ENCODE data around the gene ATP8B1.
"Not testable (repeated sequence)": the region's sequence is repeated elsewhere in the genome, so short reads cannot be mapped to it uniquely, and the experiment has no call there.

The ATP8B1 gene

DNA sequence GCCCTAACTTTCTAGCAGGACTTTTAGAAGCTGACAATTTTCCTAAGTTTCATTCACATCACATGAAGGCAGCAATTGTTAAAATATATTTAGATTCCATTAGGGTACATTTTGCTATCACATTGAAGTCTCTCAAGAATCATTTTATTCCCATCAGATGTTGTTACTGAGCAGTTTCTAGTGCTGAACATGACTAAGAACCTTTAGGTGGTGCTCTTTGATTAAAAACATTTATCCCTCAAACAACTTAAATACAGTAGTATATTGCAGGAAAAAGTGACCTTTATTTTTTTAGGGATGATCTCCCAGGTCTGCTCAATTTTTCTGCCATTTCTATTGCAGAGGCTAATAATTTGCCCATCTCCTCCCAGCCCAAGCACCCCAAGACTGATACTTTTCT, 158.6 kb downstream of the ATP8B1 start:
- Mint-ChIP-seq H3K4me3 (no peak overlapping the region), H3K27me3 (no peaks in the 10 kb centered on the region), H3K4me1 (no peaks in the 10 kb centered on the region), H3K9me3 (peaks cover 3% of the 10 kb centered on the region), H3K36me3 (peaks cover 19% of the 10 kb centered on the region), H3K27ac (no peak overlapping the region)
- no peak for DNase-seq
- CTCF ChIA-PET: no interaction called here

DNA sequence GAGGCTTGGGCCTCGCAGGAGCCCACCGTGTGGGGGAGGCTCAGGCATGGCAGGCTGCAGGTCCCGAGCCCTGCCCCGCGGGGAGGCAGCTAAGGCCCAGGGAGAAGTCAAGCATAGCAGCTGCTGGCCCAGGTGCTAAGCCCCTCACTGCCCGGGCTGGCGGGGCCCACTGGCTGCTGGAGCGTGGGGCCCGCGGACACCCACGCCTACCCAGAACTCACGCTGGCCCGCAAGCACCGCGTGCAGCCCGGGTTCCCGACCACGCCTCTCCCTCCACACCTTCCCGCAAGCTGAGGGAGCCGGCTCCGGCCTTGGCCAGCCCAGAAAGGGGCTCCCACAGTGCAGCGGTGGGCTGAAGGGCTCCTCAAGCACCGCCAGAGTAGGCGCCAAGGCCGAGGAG, 159.4 kb downstream of the ATP8B1 start:
- H3K9me3 Mint-ChIP-seq, CTCF ChIA-PET, H3K4me3 Mint-ChIP-seq, H3K27me3 Mint-ChIP-seq, H3K4me1 Mint-ChIP-seq, DNase-seq, H3K27ac Mint-ChIP-seq: not testable (repeated sequence)
- peaks cover 19% of the 10 kb centered on the region for H3K36me3 Mint-ChIP-seq

DNA sequence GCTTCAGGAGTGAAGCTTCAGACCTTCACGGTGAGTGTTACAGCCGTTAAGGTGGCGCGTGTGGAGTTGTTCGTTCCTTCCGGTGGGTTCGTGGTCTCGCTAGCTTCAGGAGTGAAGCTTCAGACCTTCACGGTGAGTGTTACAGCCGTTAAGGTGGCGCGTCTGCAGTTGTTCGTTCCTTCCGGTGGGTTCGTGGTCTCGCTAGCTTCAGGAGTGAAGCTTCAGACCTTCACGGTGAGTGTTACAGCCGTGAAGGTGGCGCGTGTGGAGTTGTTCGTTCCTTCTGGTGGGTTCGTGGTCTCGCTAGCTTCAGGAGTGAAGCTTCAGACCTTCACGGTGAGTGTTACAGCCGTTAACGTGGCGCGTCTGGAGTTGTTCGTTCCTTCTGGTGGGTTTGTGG, 160.7 kb downstream of the ATP8B1 start:
- H3K27me3 Mint-ChIP-seq, CTCF ChIA-PET, H3K4me3 Mint-ChIP-seq, H3K4me1 Mint-ChIP-seq, H3K9me3 Mint-ChIP-seq, H3K27ac Mint-ChIP-seq, DNase-seq: not testable (repeated sequence)
- H3K36me3 Mint-ChIP-seq: peaks cover 19% of the 10 kb centered on the region

DNA sequence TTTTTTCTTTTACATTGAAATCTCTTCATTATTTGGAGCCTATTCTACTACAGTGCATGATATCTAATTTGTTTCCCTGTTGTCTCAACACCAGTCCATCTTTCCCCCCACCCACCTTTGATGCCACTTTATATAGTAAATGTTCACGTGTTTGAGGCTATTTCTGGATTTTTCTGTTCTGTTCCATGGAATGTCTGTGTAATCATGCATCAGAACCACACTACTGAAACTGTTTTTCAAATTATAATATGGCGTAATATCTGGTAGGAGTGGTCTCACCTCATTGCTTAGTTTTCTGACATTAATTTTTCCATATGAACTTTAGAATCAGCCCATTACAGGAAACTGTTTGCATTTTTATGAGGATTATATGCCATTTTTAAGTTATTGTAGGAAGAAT, 162.4 kb downstream of the ATP8B1 start:
- no peak for DNase-seq
- Mint-ChIP-seq H3K9me3 (peaks cover 3% of the 10 kb centered on the region), H3K4me1 (no peaks in the 10 kb centered on the region), H3K36me3 (peaks cover 19% of the 10 kb centered on the region), H3K4me3 (no peak overlapping the region), H3K27me3 (no peaks in the 10 kb centered on the region), H3K27ac (no peak overlapping the region)
- CTCF ChIA-PET: no interaction called here

DNA sequence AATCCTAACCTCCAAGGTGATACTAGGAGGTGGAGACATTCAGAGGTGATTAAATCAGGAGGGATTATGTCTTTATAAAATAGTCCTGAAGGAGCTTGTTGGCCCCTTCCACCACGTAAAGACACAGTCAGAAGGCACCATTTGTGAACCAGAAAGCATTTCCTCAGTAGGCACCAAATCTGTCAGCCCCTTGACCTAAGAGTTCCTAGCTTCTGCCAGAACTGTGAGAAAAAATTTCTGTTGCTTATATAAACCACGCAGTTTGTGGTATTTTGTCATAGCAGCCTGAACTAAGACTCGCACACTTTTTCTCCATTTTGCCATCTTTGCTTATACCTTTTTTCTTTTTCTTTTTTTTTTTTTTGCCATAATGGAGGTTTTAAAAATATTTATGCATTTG, 162.9 kb downstream of the ATP8B1 start:
- H3K27ac Mint-ChIP-seq: no peak overlapping the region
- H3K36me3 Mint-ChIP-seq: peaks cover 19% of the 10 kb centered on the region

DNA sequence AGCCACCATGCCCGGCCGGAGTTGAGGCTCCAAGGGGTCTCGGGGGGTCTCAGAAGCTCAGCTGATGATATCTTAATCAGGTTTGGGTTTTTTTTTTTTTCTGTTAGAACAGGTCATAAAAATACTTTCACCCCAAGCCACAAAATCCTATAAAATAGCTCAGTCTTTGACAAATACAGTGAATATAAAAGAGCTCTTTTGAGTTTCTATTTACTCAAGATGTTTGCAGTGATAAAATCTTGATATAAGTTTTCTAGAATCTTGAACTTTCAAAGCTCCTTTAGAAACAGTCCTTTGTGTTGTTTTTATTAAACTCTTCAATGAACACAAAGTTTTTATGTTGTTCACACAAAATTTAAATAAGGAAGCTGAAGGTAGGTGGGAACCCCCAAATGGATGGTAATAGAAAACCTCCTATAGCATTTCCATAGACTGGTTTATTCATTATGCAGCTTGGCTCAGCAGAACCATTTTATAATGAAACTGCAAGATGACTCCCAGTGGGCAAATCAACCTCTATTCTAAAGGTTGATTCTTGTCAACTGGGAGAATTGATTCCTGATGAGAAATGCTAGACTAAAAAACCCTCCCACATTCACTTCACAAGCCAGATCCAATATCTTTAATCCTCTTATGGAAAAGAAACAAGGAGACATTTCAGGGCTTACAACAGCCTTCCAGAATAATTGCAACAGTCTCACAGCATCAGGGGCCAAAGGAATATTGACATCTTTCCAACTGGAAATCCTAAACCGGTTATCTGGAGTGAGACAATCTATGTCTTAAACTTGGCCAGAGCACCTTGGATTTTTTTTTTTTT, 167.9 kb downstream of the ATP8B1 start:
- Mint-ChIP-seq H3K36me3 (peaks cover 3% of the 10 kb centered on the region), H3K27me3 (peaks cover 1% of the 10 kb centered on the region)
- CTCF ChIA-PET: interaction anchor here (1.1 kb wide), 1 partner anchor 13 kb away, joined by 3 read pairs; no protein-coding TSS in a partner anchor

More for the DNA sequence above, 162.9 kb downstream of the ATP8B1 start:
- peaks cover 3% of the 10 kb centered on the region for H3K9me3 Mint-ChIP-seq
- H3K4me3 Mint-ChIP-seq: no peak overlapping the region
- no peaks in the 10 kb centered on the region for H3K27me3 Mint-ChIP-seq
- no peaks in the 10 kb centered on the region for H3K4me1 Mint-ChIP-seq
- CTCF ChIA-PET: no interaction called here
- no peak for DNase-seq

DNA sequence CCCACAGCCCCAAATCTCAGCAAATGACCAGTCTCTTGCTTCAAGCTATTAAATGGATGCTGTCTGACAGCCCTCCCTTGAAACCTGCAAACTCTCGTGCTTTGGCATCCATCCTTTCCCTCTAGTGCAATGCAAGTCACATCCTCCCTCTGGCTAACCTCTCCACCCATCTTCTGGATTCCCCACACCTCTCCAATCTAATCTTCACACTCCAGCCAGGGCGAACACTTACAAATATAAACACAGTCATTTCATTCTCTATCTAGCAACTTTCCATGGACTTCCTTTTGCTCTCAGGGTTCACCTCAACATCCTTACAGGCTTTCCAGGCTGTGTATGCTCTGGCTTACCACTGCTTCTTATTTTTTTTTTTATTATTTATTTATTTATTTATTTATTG, 171.4 kb downstream of the ATP8B1 start:
- Mint-ChIP-seq H3K27ac (no peak overlapping the region), H3K27me3 (peaks cover 5% of the 10 kb centered on the region), H3K4me3 (peak overlapping the region; percentile 95), H3K9me3 (no peaks in the 10 kb centered on the region), H3K36me3 (peaks cover 3% of the 10 kb centered on the region), H3K4me1 (peaks cover 16% of the 10 kb centered on the region)
- CTCF ChIA-PET: interaction anchor here (0.9 to 2.2 kb wide), 2 partner anchors 227 to 250 kb away, joined by 4 to 7 read pairs; no protein-coding TSS in a partner anchor
- DNase-seq: no peak

More for the DNA sequence above, 167.9 kb downstream of the ATP8B1 start:
- Mint-ChIP-seq H3K9me3 (no peaks in the 10 kb centered on the region), H3K4me3 (no peak overlapping the region), H3K4me1 (peaks cover 12% of the 10 kb centered on the region), H3K27ac (no peak overlapping the region)
- DNase-seq: no peak

DNA sequence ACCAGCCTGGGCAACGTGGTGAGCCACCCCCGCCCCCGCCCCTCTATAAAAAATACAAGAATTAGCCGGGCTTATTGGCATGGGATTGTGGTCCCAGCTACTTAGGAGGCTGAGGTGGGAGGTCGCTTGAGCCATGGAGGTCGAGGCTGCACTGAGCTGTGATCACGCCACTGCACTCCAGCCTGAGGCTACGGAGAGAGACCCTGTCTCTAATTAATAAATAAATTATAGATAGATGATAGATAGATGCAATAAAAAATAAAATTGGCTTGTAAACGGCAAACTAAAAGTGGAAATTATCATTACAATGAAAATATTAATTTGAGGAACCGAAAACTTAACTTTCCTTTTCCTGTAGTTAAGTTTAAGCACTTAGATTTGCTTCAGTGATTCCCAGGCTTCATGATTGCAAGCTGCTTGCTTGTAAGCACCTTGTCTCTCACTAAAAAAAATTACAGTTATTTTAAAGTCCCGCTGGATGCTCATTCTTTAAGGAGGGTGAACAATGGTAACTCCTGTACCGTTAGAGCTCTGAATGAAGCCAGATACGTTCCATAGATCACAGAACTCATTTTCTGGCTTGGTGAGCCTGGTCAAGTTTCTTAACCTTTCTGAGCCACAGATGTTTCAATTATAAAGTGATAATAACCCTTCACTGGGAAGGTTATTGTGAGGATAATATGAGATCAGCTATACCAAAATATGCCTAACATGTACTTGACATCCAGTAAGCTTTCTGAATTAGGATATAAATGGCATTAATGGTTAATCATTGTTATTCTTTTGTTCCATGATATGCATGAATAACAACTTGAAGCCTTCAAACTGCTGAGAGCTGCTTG, 172.1 kb downstream of the ATP8B1 start:
- Mint-ChIP-seq H3K4me1 (peaks cover 16% of the 10 kb centered on the region), H3K36me3 (peaks cover 3% of the 10 kb centered on the region), H3K9me3 (no peaks in the 10 kb centered on the region), H3K27me3 (peaks cover 5% of the 10 kb centered on the region), H3K27ac (peak overlapping the region; percentile 92), H3K4me3 (peak overlapping the region; percentile 95)
- DNase-seq: no peak
- CTCF ChIA-PET: interaction anchor here (0.7 to 2.2 kb wide), 3 partner anchors 68 to 251 kb away, joined by 3 to 7 read pairs (median 4); no protein-coding TSS in a partner anchor

DNA sequence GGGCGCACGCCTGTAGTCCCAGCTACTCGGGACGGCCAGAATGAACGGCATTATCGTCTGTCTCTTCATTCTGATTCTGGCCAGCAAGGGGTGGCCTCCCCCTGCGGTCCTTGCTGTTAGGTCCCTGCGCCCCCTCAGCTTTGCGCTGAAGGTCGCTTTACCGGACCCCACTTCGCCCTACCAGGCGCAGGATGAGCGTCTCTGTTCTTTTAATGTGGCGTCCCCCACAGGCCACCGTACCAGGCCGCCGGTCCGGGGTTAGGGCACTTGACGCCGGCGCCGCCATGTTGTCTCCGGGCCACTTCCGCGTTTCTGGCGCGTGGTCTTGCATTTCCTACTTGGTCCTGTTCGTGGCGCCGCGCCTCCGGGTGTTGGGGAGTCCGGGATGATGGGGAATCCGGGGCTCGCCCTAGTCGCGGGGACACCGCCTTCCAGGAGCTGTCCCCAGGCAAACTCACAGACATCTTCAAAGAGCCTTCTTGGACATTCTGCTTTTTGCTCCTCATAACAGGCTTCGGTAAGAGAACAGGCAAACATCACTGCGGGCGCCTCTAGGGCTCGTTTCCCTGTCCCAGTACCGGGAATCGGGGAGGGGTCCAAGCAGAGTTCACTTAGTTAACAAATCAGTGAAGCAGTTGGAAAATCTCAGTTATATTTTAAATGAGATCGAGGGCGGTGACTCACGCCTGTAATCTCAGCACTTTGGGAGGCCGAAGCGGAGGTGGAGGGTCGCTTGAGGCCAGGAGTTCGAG, 172.9 kb downstream of the ATP8B1 start:
- no peaks in the 10 kb centered on the region for H3K9me3 Mint-ChIP-seq
- H3K4me3 Mint-ChIP-seq: peak overlapping the region; percentile 95
- H3K27ac Mint-ChIP-seq: peak overlapping the region; percentile 92
- CTCF ChIA-PET: interaction anchor here (2.2 kb wide), 1 partner anchor 252 kb away, joined by 7 read pairs; no protein-coding TSS in a partner anchor
- peaks cover 5% of the 10 kb centered on the region for H3K27me3 Mint-ChIP-seq
- peaks cover 3% of the 10 kb centered on the region for H3K36me3 Mint-ChIP-seq
- DNase-seq: peak; percentile 96
- peaks cover 16% of the 10 kb centered on the region for H3K4me1 Mint-ChIP-seq

DNA sequence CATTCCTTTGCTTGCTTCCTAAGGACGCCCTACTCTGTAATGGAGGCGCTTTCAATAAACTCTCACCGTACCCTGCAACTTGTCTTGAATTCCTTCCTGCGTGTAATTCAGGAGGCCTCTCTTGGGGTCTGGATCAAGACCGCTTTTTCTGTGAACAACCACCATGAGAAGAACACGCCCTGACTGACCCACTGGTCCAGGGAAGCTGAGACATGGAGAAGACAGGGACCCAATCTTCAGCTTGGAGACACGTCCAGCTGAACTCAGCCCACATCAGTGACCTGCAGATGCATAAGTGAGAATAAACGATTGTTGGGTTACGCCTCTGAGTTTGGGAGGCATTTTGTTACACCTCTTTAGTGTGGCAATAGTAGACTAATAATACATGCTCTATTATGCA, 173.7 kb downstream of the ATP8B1 start:
- no peak for DNase-seq
- CTCF ChIA-PET: interaction anchor here (2.2 kb wide), 1 partner anchor 253 kb away, joined by 7 read pairs; no protein-coding TSS in a partner anchor
- Mint-ChIP-seq H3K4me3 (peak overlapping the region; percentile 95), H3K27me3 (peaks cover 5% of the 10 kb centered on the region), H3K36me3 (peaks cover 3% of the 10 kb centered on the region), H3K27ac (peak overlapping the region; percentile 42), H3K9me3 (no peaks in the 10 kb centered on the region), H3K4me1 (peaks cover 16% of the 10 kb centered on the region)

DNA sequence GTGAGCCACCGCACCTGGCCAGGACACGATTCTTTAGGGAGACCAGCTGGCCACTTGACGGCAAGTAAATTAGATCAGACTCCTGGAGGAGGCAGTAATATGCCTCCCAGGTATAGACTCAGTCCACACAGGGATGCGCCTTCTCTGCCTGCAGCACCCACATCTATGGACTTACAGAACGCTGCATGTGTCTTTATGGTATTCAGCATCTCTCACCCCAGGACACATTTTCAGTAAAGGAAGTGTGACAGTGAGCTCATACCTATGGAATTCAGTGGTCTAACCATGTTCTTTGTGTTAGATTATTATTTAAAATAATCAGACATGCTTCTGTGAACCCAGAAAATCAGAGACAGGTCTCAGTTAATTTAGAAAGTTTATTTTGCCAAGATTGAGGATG, 175.6 kb downstream of the ATP8B1 start:
- Mint-ChIP-seq H3K4me1 (peaks cover 18% of the 10 kb centered on the region), H3K9me3 (no peaks in the 10 kb centered on the region), H3K27ac (no peak overlapping the region), H3K36me3 (peaks cover 3% of the 10 kb centered on the region), H3K4me3 (no peak overlapping the region), H3K27me3 (peaks cover 5% of the 10 kb centered on the region)
- CTCF ChIA-PET: no interaction called here
- DNase-seq: no peak

DNA sequence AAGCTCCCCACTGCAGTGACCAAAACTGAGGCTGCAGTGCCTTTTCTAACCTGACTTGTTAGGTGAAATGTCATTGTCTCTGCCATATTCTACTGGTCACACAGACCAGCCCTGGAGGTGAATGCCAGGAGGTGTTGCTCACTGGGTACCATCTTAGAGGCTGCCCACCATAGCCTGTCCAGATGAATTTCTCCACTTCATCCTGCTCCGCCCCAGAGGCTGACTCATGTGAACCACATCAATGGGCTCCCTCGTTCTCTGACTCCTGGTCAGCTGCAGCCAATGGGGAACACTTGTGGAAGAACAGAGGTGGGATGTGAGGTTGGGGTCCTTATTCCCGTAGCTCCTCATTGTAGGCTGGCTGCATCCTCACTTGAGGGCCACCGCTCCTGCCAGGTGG, 178.1 kb downstream of the ATP8B1 start:
- H3K27ac Mint-ChIP-seq: no peak overlapping the region
- H3K4me1 Mint-ChIP-seq: peaks cover 23% of the 10 kb centered on the region
- no peak overlapping the region for H3K4me3 Mint-ChIP-seq

DNA sequence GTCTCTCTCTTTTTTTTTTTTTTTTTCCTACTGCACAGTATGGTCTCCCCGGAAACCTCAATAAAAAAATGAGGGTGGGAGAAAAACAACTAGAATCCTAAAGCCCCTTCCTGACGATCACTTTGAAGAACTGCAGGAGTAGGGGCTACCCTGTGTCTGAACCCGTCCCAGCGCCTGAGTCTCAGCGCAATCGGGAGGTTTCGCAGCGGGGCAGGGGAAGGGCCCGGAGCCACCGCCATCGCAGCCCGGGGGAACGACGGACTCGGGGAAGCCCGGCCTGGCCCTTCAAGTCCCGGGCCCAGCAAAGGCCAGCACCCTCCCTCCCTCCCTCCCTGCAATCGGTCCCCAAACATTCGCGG, 181.9 kb downstream of the ATP8B1 start:
- H3K27me3 Mint-ChIP-seq: peaks cover 6% of the 10 kb centered on the region
- DNase-seq: peak; percentile 52
- peaks cover 19% of the 10 kb centered on the region for H3K36me3 Mint-ChIP-seq
- peaks cover 38% of the 10 kb centered on the region for H3K4me1 Mint-ChIP-seq
- peak overlapping the region; percentile 99 for H3K27ac Mint-ChIP-seq
- no peaks in the 10 kb centered on the region for H3K9me3 Mint-ChIP-seq
- H3K4me3 Mint-ChIP-seq: peak overlapping the region; percentile 95
- CTCF ChIA-PET: no interaction called here

More for the DNA sequence above, 178.1 kb downstream of the ATP8B1 start:
- CTCF ChIA-PET: no interaction called here
- Mint-ChIP-seq H3K9me3 (no peaks in the 10 kb centered on the region), H3K27me3 (peaks cover 7% of the 10 kb centered on the region), H3K36me3 (peaks cover 10% of the 10 kb centered on the region)
- no peak for DNase-seq

DNA sequence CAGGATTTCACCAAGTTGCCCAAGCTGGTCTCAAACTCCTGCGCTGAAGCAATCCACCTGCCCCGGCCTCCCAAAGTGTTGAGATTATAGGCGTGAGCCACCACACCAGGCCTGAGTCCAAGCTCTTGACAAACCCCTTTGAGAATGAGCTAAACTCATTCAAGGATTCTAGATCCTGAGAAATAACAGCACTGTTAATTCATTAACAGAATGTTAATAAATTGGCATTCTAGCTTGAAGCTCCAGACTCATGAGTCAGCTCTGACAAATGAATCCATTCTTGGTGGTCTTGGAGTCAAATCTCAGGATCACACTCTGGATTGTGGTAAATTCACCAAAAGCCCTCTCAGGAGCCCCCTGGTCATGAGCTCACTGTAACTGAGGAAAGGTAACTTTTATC, 183.2 kb downstream of the ATP8B1 start:
- H3K36me3 Mint-ChIP-seq: peaks cover 25% of the 10 kb centered on the region
- no peak for DNase-seq

More for the DNA sequence above, 183.2 kb downstream of the ATP8B1 start:
- Mint-ChIP-seq H3K27ac (peak overlapping the region; percentile 99), H3K27me3 (peaks cover 6% of the 10 kb centered on the region), H3K9me3 (no peaks in the 10 kb centered on the region), H3K4me3 (peak overlapping the region; percentile 95), H3K4me1 (peaks cover 38% of the 10 kb centered on the region)
- CTCF ChIA-PET: no interaction called here
